ENCODE data around the gene ZNF384.

DNA sequence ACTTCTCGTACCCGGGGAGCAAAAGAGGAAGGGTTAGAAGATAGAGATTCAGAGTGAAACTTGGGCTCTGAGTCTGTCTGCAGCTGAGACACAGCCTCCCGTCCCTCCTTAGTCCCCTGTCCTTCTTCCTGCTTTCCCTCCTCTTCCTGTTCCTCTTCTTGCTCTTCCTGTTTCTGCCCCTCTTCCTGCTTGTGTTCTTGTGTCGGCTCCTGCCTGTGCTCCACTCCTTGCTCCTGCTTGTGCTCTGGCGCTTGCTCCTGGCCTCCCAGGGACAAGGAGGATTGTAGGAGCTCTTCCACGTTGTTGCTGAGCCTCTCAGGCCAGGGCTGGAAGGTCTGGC is 44.9 kb downstream of the ZNF384 start:
- no peak for TF ChIP-seq GATA2 (IDR thresholded peaks at IDR 0.05; ENCODE audit: low read depth, low read length)
- TF ChIP-seq GATA3 (IDR thresholded peaks at IDR 0.05; ENCODE audit: low read depth, low read length): no peak

Measured in SH-SY5Y (cell line).